ENCODE results near the gene PDE4B.

DNA sequence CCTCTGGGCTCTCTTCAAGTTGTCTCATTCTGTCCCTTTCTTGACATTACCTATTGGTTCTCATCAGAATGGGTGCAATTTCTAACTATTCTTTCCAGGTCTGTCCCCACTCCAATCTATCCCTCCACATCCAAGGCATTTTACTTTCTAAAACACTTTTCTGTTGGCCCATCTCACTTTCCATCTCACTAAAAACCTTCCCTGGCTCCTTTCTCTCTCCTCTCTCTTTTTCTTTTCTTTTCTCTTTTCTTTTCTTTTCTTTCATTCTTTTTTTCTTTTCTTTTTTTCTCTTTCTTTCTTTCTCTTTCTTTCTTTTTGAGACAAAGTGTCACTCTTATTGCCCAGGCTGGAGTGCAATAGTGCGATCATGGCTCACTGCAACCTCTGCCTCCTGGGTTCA is 462.1 kb downstream of the PDE4B start:
- TF ChIP-seq SIN3A (IDR thresholded peaks at IDR 0.05; ENCODE audit: low read depth, low read length) (no peak), POLR2A (IDR thresholded peaks at IDR 0.05; ENCODE audit: low read depth, low read length) (no peak), CHD2 (IDR thresholded peaks at IDR 0.05; ENCODE audit: borderline replicate concordance, low read depth, low read length) (no peak), TAF1 (IDR thresholded peaks at IDR 0.05; ENCODE audit: borderline replicate concordance, low read depth, low read length) (no peak), CBFB (IDR thresholded peaks at IDR 0.05; ENCODE audit: low read depth) (no peak), BHLHE40 (IDR thresholded peaks at IDR 0.05; ENCODE audit: borderline replicate concordance in 1 of 2, low read depth in 2 of 2, low read length in 1 of 2) (no peak), SMAD1 (IDR thresholded peaks at IDR 0.05; ENCODE audit: low read depth, partially characterized antibody) (no peak), SP1 (IDR thresholded peaks at IDR 0.05; ENCODE audit: low read depth, low read length) (no peak), RAD21 (IDR thresholded peaks at IDR 0.05; ENCODE audit: insufficient read depth, low read depth, low read length) (no peak), DPF2 (IDR thresholded peaks at IDR 0.05) (no peak), POLR2AphosphoS5 (IDR thresholded peaks at IDR 0.05; ENCODE audit: low read length) (no peak)
- TF ChIP-seq, protein P1, sequence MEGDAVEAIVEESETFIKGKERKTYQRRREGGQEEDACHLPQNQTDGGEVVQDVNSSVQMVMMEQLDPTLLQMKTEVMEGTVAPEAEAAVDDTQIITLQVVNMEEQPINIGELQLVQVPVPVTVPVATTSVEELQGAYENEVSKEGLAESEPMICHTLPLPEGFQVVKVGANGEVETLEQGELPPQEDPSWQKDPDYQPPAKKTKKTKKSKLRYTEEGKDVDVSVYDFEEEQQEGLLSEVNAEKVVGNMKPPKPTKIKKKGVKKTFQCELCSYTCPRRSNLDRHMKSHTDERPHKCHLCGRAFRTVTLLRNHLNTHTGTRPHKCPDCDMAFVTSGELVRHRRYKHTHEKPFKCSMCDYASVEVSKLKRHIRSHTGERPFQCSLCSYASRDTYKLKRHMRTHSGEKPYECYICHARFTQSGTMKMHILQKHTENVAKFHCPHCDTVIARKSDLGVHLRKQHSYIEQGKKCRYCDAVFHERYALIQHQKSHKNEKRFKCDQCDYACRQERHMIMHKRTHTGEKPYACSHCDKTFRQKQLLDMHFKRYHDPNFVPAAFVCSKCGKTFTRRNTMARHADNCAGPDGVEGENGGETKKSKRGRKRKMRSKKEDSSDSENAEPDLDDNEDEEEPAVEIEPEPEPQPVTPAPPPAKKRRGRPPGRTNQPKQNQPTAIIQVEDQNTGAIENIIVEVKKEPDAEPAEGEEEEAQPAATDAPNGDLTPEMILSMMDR (IDR thresholded peaks at IDR 0.05 in 2 of 3, conservative IDR thresholded peaks at IDR 0.05 in 1 of 3; ENCODE audit: control insufficient read depth in 2 of 3, extremely low read depth in 1 of 3, insufficient read depth in 1 of 3, low read depth in 3 of 3, low read length in 3 of 3), result no peak
- TF ChIP-seq, protein P2, sequence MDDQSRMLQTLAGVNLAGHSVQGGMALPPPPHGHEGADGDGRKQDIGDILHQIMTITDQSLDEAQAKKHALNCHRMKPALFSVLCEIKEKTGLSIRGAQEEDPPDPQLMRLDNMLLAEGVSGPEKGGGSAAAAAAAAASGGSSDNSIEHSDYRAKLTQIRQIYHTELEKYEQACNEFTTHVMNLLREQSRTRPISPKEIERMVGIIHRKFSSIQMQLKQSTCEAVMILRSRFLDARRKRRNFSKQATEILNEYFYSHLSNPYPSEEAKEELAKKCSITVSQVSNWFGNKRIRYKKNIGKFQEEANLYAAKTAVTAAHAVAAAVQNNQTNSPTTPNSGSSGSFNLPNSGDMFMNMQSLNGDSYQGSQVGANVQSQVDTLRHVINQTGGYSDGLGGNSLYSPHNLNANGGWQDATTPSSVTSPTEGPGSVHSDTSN (IDR thresholded peaks at IDR 0.05; ENCODE audit: insufficient replicate concordance, low read depth, low read length), result no peak
- TF ChIP-seq, protein P3, sequence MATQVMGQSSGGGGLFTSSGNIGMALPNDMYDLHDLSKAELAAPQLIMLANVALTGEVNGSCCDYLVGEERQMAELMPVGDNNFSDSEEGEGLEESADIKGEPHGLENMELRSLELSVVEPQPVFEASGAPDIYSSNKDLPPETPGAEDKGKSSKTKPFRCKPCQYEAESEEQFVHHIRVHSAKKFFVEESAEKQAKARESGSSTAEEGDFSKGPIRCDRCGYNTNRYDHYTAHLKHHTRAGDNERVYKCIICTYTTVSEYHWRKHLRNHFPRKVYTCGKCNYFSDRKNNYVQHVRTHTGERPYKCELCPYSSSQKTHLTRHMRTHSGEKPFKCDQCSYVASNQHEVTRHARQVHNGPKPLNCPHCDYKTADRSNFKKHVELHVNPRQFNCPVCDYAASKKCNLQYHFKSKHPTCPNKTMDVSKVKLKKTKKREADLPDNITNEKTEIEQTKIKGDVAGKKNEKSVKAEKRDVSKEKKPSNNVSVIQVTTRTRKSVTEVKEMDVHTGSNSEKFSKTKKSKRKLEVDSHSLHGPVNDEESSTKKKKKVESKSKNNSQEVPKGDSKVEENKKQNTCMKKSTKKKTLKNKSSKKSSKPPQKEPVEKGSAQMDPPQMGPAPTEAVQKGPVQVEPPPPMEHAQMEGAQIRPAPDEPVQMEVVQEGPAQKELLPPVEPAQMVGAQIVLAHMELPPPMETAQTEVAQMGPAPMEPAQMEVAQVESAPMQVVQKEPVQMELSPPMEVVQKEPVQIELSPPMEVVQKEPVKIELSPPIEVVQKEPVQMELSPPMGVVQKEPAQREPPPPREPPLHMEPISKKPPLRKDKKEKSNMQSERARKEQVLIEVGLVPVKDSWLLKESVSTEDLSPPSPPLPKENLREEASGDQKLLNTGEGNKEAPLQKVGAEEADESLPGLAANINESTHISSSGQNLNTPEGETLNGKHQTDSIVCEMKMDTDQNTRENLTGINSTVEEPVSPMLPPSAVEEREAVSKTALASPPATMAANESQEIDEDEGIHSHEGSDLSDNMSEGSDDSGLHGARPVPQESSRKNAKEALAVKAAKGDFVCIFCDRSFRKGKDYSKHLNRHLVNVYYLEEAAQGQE (IDR thresholded peaks at IDR 0.05; ENCODE audit: low read depth, low read length), result no peak

Measured in GM12878 (cell line).